ENCODE results near the gene SPATA31A3.
"Not testable (repeated sequence)": the region's sequence is repeated elsewhere in the genome, so short reads cannot be mapped to it uniquely, and the experiment has no call there.

SPATA31A3 gene

GRCh38 chr9:66992450-66992849, at the start of gene SPATA31A3:
SPATA31A3 (minus strand) TSS chr9:66992550; CDS start chr9:66992521, 29 bp downstream.
- not testable (repeated sequence) for DNase-seq (ENCODE audit: extremely low read depth, low read depth); H3K4me3 ChIP-seq (replicated peaks; ENCODE audit: low read depth, low read length)

- not testable (repeated sequence) for DNase-seq (ENCODE audit: extremely low read depth, low read depth); H3K4me3 ChIP-seq (replicated peaks; ENCODE audit: low read depth, low read length)
Observed at GRCh38 chr9:66952576-66952975, 39.8 kb downstream of the SPATA31A3 start.

- not testable (repeated sequence) for H3K4me3 ChIP-seq (replicated peaks; ENCODE audit: low read depth, low read length); DNase-seq (ENCODE audit: extremely low read depth, low read depth)
Observed at GRCh38 chr9:66942400-66943155, 49.8 kb downstream of the SPATA31A3 start.

- H3K4me3 ChIP-seq (replicated peaks; ENCODE audit: low read depth, low read length); DNase-seq (ENCODE audit: extremely low read depth, low read depth): not testable (repeated sequence)
Observed at GRCh38 chr9:66939878-66940830, 52.2 kb downstream of the SPATA31A3 start.

GRCh38 chr9:66938322-66938721, 54.0 kb downstream of the SPATA31A3 start:
- H3K4me3 ChIP-seq (replicated peaks; ENCODE audit: low read depth, low read length); DNase-seq (ENCODE audit: extremely low read depth, low read depth): not testable (repeated sequence)

- not testable (repeated sequence) for H3K4me3 ChIP-seq (replicated peaks; ENCODE audit: low read depth, low read length)
Observed at GRCh38 chr9:66937662-66938061, 54.7 kb downstream of the SPATA31A3 start.

More at GRCh38 chr9:66937662-66938061, 54.7 kb downstream of the SPATA31A3 start:
- DNase-seq (ENCODE audit: extremely low read depth, low read depth): not testable (repeated sequence)
